NCI-H146 treated with DMSO at 0.1 percent for 48 hours (cell line): ENCODE results near the gene NDEL1.

Source experiments
- DNase-seq: peaks from one replicate; lab custom pipeline; 2025; ENCODE audit not compliant: unreplicated experiment; lab: John Stamatoyannopoulos, UW

NDEL1 gene

GRCh38 chr17:8477171-8477570 is 41.5 kb downstream of the NDEL1 start:
- no peak for DNase-seq

- no peak for DNase-seq
Measured at GRCh38 chr17:8477715-8478441, 42.2 kb downstream of the NDEL1 start.

- DNase-seq, result no peak
Measured at GRCh38 chr17:8479431-8479947, 43.8 kb downstream of the NDEL1 start.

- DNase-seq, result no peak
Measured at GRCh38 chr17:8480011-8480976, 44.6 kb downstream of the NDEL1 start.

GRCh38 chr17:8481089-8481488 is 45.4 kb downstream of the NDEL1 start:
- DNase-seq, result no peak

- no peak for DNase-seq
Measured at GRCh38 chr17:8481703-8482102, 46.0 kb downstream of the NDEL1 start.

- no peak for DNase-seq
Measured at GRCh38 chr17:8482546-8482945, 46.9 kb downstream of the NDEL1 start.

- no peak for DNase-seq
Measured at GRCh38 chr17:8484465-8484864, 48.8 kb downstream of the NDEL1 start.

GRCh38 chr17:8485491-8485890 is 49.8 kb downstream of the NDEL1 start:
- DNase-seq, result no peak

- DNase-seq, result no peak
Measured at GRCh38 chr17:8487130-8487645, 51.5 kb downstream of the NDEL1 start.

GRCh38 chr17:8487743-8488142 is 52.1 kb downstream of the NDEL1 start:
- no peak for DNase-seq

GRCh38 chr17:8488491-8488890 is 52.8 kb downstream of the NDEL1 start:
- DNase-seq, result no peak

- no peak for DNase-seq
Measured at GRCh38 chr17:8488901-8489300, 53.2 kb downstream of the NDEL1 start.

- no peak for DNase-seq
Measured at GRCh38 chr17:8489841-8490240, 54.2 kb downstream of the NDEL1 start.

GRCh38 chr17:8490256-8491023 is 54.8 kb downstream of the NDEL1 start:
- DNase-seq, result no peak

- no peak for DNase-seq
Measured at GRCh38 chr17:8492121-8492520, 56.4 kb downstream of the NDEL1 start.

GRCh38 chr17:8494021-8494420 is 58.3 kb downstream of the NDEL1 start:
- no peak for DNase-seq

- no peak for DNase-seq
Measured at GRCh38 chr17:8494506-8495111, 58.9 kb downstream of the NDEL1 start.

- DNase-seq, result no peak
Measured at GRCh38 chr17:8496081-8496480, 60.4 kb downstream of the NDEL1 start.

- DNase-seq, result no peak
Measured at GRCh38 chr17:8499171-8499570, 63.5 kb downstream of the NDEL1 start.

GRCh38 chr17:8499614-8500013 is 63.9 kb downstream of the NDEL1 start:
- no peak for DNase-seq
